ENCODE data around the gene FOSB.
"Not testable (repeated sequence)": the region's sequence is repeated elsewhere in the genome, so short reads cannot be mapped to it uniquely, and the experiment has no call there.

- not testable (repeated sequence) for TF ChIP-seq POLR2AphosphoS5 (IDR thresholded peaks at IDR 0.05); CTCF (IDR thresholded peaks at IDR 0.05); POLR2A (IDR thresholded peaks at IDR 0.05; ENCODE audit: low read depth)
Observed at GRCh38 chr19:45510352-45510751, 42.6 kb downstream of the FOSB start.

Data from esophagus muscularis mucosa (tissue), 3 donors.